ENCODE results near the gene B3GALT6.

The B3GALT6 gene

GRCh38 chr1:1273512-1274298, 41.7 kb downstream of the B3GALT6 start, which contains the start of gene UBE2J2:
Gene UBE2J2 (minus strand): TSS chr1:1273854. CDS start chr1:1267992, 5,862 bp downstream.
- Histone ChIP-seq H3K27me3 (ENCODE audit: insufficient read depth, poor library complexity, severe bottlenecking) (no peaks in the 10 kb centered on the region), H3K27ac (replicated peaks) (peak within 1 kb of the TSS; percentile 84), H3K4me3 (replicated peaks; ENCODE audit: insufficient read depth, low read length) (peak within 1 kb of the TSS; percentile 87)
- DNase-seq (ENCODE audit: low read depth in 1 of 2, low spot score in 1 of 2): peak; percentile 87 to 91
- no peak for TF ChIP-seq CTCF (IDR thresholded peaks at IDR 0.05; ENCODE audit: insufficient read depth, low read length)
- TF ChIP-seq POLR2AphosphoS5 (IDR thresholded peaks at IDR 0.05; ENCODE audit: low read depth): peak; percentile 29
- TF ChIP-seq REST (IDR thresholded peaks at IDR 0.05; ENCODE audit: insufficient replicate concordance, low read depth): no peak
- TF ChIP-seq GABPA (IDR thresholded peaks at IDR 0.05; ENCODE audit: low read depth): peak; percentile 89
- peak; percentile 12; the same call in 1 of the 2 replicates for TF ChIP-seq SPI1 (IDR thresholded peaks at IDR 0.05; ENCODE audit: borderline replicate concordance, low read depth)

- DNase-seq (ENCODE audit: low read depth in 1 of 2, low spot score in 1 of 2): no peak
- peak overlapping the region; percentile 87 for H3K4me3 ChIP-seq (replicated peaks; ENCODE audit: insufficient read depth, low read length)
- H3K27me3 ChIP-seq (ENCODE audit: insufficient read depth, poor library complexity, severe bottlenecking): no peaks in the 10 kb centered on the region
- peak overlapping the region; percentile 84 for H3K27ac ChIP-seq (replicated peaks)
- TF ChIP-seq GABPA (IDR thresholded peaks at IDR 0.05; ENCODE audit: low read depth): no peak
- TF ChIP-seq POLR2AphosphoS5 (IDR thresholded peaks at IDR 0.05; ENCODE audit: low read depth): no peak
- TF ChIP-seq CTCF (IDR thresholded peaks at IDR 0.05; ENCODE audit: insufficient read depth, low read length): no peak
- TF ChIP-seq REST (IDR thresholded peaks at IDR 0.05; ENCODE audit: insufficient replicate concordance, low read depth): no peak
- TF ChIP-seq SPI1 (IDR thresholded peaks at IDR 0.05; ENCODE audit: borderline replicate concordance, low read depth): no peak
Observed at GRCh38 chr1:1274299-1274930, 42.4 kb downstream of the B3GALT6 start.

GRCh38 chr1:1274931-1275431, 42.9 kb downstream of the B3GALT6 start:
- TF ChIP-seq GABPA (IDR thresholded peaks at IDR 0.05; ENCODE audit: low read depth): no peak
- no peak for TF ChIP-seq REST (IDR thresholded peaks at IDR 0.05; ENCODE audit: insufficient replicate concordance, low read depth)
- no peak for DNase-seq (ENCODE audit: low read depth in 1 of 2, low spot score in 1 of 2)
- Histone ChIP-seq H3K4me3 (replicated peaks; ENCODE audit: insufficient read depth, low read length) (no peak overlapping the region), H3K27ac (replicated peaks) (no peak overlapping the region), H3K27me3 (ENCODE audit: insufficient read depth, poor library complexity, severe bottlenecking) (no peaks in the 10 kb centered on the region)

Data from HL-60 (cell line).